Activated CD4-positive, alpha-beta memory T cell treated with anti-CD3 and anti-CD28 coated beads, Interleukin-2, amount 10 ng/mL, durations not matched to agents 7 days and 5 days (primary cell): ENCODE data around the gene SLMAP. TPM values are rescaled to one million over a fixed set of nuclear protein-coding genes. Genes with fewer than 3 reads are reported as not detected.

Source experiments
- CTCF ChIA-PET: fragments of 350-600 bp; sonication (Branson Sonifier 250); formaldehyde crosslinking; loops from one replicate; lab custom pipeline; 2021; ENCODE audit warnings: antibody characterized with exemption, inconsistent platforms; lab: Charles Lee
- POLR2A ChIA-PET: fragments of 350-600 bp; sonication (Branson Sonifier 250); formaldehyde crosslinking; loops from one replicate; lab custom pipeline; 2021; ENCODE audit warnings: antibody characterized with exemption; lab: Charles Lee
- DNase-seq: peaks from one replicate; pipeline ENCODE4 v3.0.0-alpha.2; 2020
- H3K27ac Mint-ChIP-seq: one replicate; pipeline ENCODE4 v1.8.0; 2021; ENCODE audit warnings: mild to moderate bottlenecking, mixed read lengths
- H3K27me3 Mint-ChIP-seq: one replicate; pipeline ENCODE4 v1.8.0; 2021; ENCODE audit warnings: mixed read lengths
- H3K36me3 Mint-ChIP-seq: one replicate; pipeline ENCODE4 v1.8.0; 2021; ENCODE audit warnings: low read depth, mixed read lengths
- H3K4me1 Mint-ChIP-seq: one replicate; pipeline ENCODE4 v1.8.0; 2021; ENCODE audit warnings: mixed read lengths
- H3K4me3 Mint-ChIP-seq: one replicate; pipeline ENCODE4 v1.8.0; 2021; ENCODE audit warnings: mild to moderate bottlenecking, mixed read lengths
- H3K9me3 Mint-ChIP-seq: one replicate; pipeline ENCODE4 v1.8.0; 2021; ENCODE audit warnings: mixed read lengths
- total RNA-seq, 2 experiments: library from RNA; stranded (reverse); gene quantifications; one replicate each; pipeline ENCODE4 v1.2.3, GENCODE V29; 2021

Gene SLMAP
- total RNA-seq, 2 experiments from 2014 or later, result 53.4 to 55.6 TPM

GRCh38 chr3:57733790-57734189 lies 22.3 kb upstream of the SLMAP start:
- no peak overlapping the region for H3K4me3 Mint-ChIP-seq
- ChIA-PET POLR2A (no interaction called here), CTCF (no interaction called here)
- H3K36me3 Mint-ChIP-seq, result no peaks in the 10 kb centered on the region
- H3K9me3 Mint-ChIP-seq, result no peaks in the 10 kb centered on the region
- no peak for DNase-seq
- no peaks in the 10 kb centered on the region for H3K4me1 Mint-ChIP-seq
- peaks cover 2% of the 10 kb centered on the region for H3K27me3 Mint-ChIP-seq
- H3K27ac Mint-ChIP-seq, result no peak overlapping the region

- ChIA-PET CTCF (no interaction called here), POLR2A (no interaction called here)
- no peaks in the 10 kb centered on the region for H3K36me3 Mint-ChIP-seq
- DNase-seq, result no peak
- no peak overlapping the region for H3K4me3 Mint-ChIP-seq
- peaks cover 2% of the 10 kb centered on the region for H3K27me3 Mint-ChIP-seq
- H3K4me1 Mint-ChIP-seq, result no peaks in the 10 kb centered on the region
- no peaks in the 10 kb centered on the region for H3K9me3 Mint-ChIP-seq
- no peak overlapping the region for H3K27ac Mint-ChIP-seq
These were observed 20.7 kb upstream of the SLMAP start for GRCh38 chr3:57735405-57735804.

GRCh38 chr3:57737840-57738239 lies 18.3 kb upstream of the SLMAP start:
- H3K36me3 Mint-ChIP-seq, result no peaks in the 10 kb centered on the region

DNA sequence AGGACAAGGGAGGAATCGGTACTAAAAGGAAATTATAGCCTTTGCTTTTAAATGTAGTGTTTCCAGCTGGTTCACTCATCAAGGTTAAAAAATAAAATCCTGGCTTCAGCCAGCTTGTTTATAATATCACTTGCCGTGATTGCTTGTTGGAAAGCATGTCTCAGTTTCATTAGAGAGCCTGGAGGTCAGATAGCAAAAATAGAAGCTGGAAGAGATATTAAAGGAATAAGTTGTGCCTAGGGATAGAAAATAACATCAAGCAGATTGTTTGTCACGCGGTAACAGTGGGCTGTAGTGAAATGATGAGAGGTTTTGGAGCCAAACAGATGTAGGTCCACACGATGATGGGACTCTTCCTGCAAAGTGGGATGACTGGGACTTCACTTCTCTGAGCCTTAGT lies 17.7 kb upstream of the SLMAP start:
- no peaks in the 10 kb centered on the region for H3K9me3 Mint-ChIP-seq
- DNase-seq, result no peak
- H3K4me3 Mint-ChIP-seq, result no peak overlapping the region
- H3K36me3 Mint-ChIP-seq, result no peaks in the 10 kb centered on the region
- no peaks in the 10 kb centered on the region for H3K4me1 Mint-ChIP-seq
- ChIA-PET POLR2A (no interaction called here), CTCF (no interaction called here)
- H3K27ac Mint-ChIP-seq, result no peak overlapping the region
- peaks cover 2% of the 10 kb centered on the region for H3K27me3 Mint-ChIP-seq

More at GRCh38 chr3:57737840-57738239, 18.3 kb upstream of the SLMAP start:
- H3K4me1 Mint-ChIP-seq, result no peaks in the 10 kb centered on the region
- ChIA-PET CTCF (no interaction called here), POLR2A (no interaction called here)
- H3K9me3 Mint-ChIP-seq, result no peaks in the 10 kb centered on the region
- H3K27me3 Mint-ChIP-seq, result peaks cover 2% of the 10 kb centered on the region
- DNase-seq, result no peak
- H3K4me3 Mint-ChIP-seq, result no peak overlapping the region
- H3K27ac Mint-ChIP-seq, result no peak overlapping the region

DNA sequence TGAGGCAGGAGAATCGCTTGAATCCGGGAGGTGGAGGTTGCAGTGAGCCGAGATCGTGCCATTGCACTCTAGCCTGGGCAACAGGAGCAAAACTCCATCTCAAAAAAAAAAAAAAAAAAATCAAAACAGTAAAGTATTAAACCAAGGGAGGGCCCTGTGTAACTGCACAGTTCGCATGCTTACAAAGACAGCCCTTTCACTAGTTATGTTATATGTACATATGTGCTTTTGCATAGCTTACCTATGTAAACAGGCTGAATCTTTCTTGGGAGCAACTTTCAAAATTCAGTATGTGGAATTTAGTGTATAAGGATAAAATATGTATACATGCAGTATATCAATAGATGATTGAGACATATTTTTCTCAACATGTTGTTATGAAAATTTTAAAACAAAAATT lies 16.1 kb upstream of the SLMAP start:
- Mint-ChIP-seq H3K4me1 (no peaks in the 10 kb centered on the region), H3K27ac (no peak overlapping the region), H3K9me3 (no peaks in the 10 kb centered on the region), H3K36me3 (no peaks in the 10 kb centered on the region), H3K4me3 (no peak overlapping the region), H3K27me3 (peaks cover 2% of the 10 kb centered on the region)
- no peak for DNase-seq
- ChIA-PET POLR2A (no interaction called here), CTCF (interaction anchor here (1.0 kb wide), 1 partner anchor 16 kb away, joined by 3 read pairs; the partner anchor contains the start of gene SLMAP)

GRCh38 chr3:57743496-57743895 lies 12.6 kb upstream of the SLMAP start:
- CTCF ChIA-PET, result no interaction called here
- no peaks in the 10 kb centered on the region for H3K36me3 Mint-ChIP-seq

DNA sequence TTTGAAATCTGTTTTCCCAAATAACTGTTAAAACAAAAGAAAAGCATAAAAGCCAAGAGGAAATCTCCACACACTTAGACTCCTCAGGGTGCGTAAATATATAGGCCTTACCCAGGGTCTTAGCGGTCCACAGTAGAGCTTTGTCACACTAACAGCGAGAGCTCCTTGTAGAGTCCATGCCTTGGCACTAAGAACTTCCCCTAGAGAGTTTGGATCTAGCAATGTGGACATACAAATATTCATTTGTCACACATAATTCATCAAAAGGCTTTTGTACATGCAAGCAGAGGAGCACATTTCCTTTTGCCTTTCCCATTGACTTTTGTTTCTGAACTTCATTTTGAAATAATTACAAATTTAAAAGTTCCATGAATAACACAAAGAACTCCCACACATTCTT lies 11.0 kb upstream of the SLMAP start:
- Mint-ChIP-seq H3K27ac (no peak overlapping the region), H3K9me3 (no peaks in the 10 kb centered on the region), H3K27me3 (no peaks in the 10 kb centered on the region), H3K36me3 (no peaks in the 10 kb centered on the region), H3K4me3 (no peak overlapping the region), H3K4me1 (no peaks in the 10 kb centered on the region)
- POLR2A ChIA-PET, result no interaction called here
- CTCF ChIA-PET, result interaction anchor here (0.7 kb wide), 1 partner anchor 37 kb away, joined by 5 read pairs; no protein-coding TSS in a partner anchor
- DNase-seq, result no peak

More at GRCh38 chr3:57743496-57743895, 12.6 kb upstream of the SLMAP start:
- H3K27ac Mint-ChIP-seq, result no peak overlapping the region
- no peaks in the 10 kb centered on the region for H3K9me3 Mint-ChIP-seq
- no peak for DNase-seq
- no peaks in the 10 kb centered on the region for H3K4me1 Mint-ChIP-seq
- POLR2A ChIA-PET, result no interaction called here
- H3K4me3 Mint-ChIP-seq, result no peak overlapping the region
- H3K27me3 Mint-ChIP-seq, result no peaks in the 10 kb centered on the region

- ChIA-PET POLR2A (no interaction called here), CTCF (no interaction called here)
- Mint-ChIP-seq H3K4me3 (no peak overlapping the region), H3K9me3 (no peaks in the 10 kb centered on the region), H3K27me3 (no peaks in the 10 kb centered on the region), H3K36me3 (no peaks in the 10 kb centered on the region), H3K4me1 (no peaks in the 10 kb centered on the region), H3K27ac (no peak overlapping the region)
- DNase-seq, result no peak
These were observed 9.7 kb upstream of the SLMAP start for GRCh38 chr3:57746156-57747010.

DNA sequence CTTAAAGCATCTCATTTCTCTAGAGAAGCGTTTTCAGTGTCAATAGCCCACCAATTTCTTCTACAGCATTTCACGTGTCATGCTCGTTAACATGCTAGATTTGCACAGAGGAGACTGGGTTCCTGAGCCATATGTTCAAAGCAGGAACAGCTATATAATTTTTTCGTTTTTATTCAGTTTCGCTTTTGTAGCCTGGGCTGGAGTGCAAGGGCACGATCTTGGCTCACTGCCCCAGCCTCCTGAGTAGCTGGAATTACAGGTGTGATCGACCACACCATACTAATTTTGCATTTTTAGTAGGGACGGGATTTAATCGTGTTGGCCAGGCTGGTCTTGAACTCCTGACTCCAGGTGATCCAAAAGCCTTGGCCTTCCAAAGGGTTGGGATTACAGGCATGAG lies 6.6 kb upstream of the SLMAP start:
- ChIA-PET POLR2A (no interaction called here), CTCF (no interaction called here)
- peaks cover 5% of the 10 kb centered on the region for H3K27me3 Mint-ChIP-seq
- no peak for DNase-seq
- H3K4me1 Mint-ChIP-seq, result peaks cover 1% of the 10 kb centered on the region
- H3K4me3 Mint-ChIP-seq, result no peak overlapping the region
- no peaks in the 10 kb centered on the region for H3K9me3 Mint-ChIP-seq
- H3K36me3 Mint-ChIP-seq, result no peaks in the 10 kb centered on the region
- H3K27ac Mint-ChIP-seq, result no peak overlapping the region

DNA sequence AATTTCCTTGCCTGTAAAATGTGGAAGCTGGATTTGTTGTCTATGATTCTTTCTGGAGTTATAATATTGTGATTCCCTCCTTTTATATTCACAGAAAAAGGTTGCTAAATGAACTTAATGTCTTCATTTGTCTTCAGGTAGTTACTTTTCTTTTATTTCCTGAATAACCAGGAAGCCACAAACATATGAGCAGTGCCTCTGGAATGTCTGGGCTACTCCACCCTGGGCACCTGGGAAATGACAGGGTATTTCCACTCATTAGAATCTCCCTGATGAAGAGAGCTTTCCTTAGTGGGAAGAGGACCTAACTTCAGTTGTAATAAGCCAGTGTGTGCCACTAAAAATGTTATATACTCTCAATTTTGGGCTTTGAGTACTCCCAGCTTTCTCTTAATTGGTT lies 3.8 kb upstream of the SLMAP start:
- no peak overlapping the region for H3K4me3 Mint-ChIP-seq
- POLR2A ChIA-PET, result no interaction called here

DNA sequence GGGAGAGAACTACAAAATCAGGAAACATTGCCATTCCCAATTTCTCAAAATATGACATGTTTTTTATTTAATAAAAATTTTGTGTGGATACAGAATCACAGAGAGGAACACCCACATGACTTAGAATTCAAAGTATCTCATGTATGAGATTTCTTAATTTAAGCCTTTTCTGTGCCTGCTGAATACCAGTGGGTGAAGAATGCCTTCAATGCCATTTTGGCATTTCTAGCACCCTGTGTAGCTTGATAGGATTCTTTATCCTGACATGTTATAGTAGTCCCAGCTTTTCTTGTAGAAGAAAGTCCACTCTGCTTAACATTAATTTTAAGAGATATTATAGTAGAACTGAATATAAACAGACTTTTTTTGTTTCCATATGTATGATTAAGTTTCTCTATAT lies 3.1 kb upstream of the SLMAP start:
- CTCF ChIA-PET, result no interaction called here
- peaks cover 5% of the 10 kb centered on the region for H3K27me3 Mint-ChIP-seq
- H3K27ac Mint-ChIP-seq, result no peak overlapping the region
- DNase-seq, result no peak
- H3K4me3 Mint-ChIP-seq, result no peak overlapping the region
- no peaks in the 10 kb centered on the region for H3K9me3 Mint-ChIP-seq
- H3K36me3 Mint-ChIP-seq, result peaks cover 15% of the 10 kb centered on the region
- POLR2A ChIA-PET, result no interaction called here
- peaks cover 19% of the 10 kb centered on the region for H3K4me1 Mint-ChIP-seq

More for the DNA sequence above, 3.8 kb upstream of the SLMAP start:
- CTCF ChIA-PET, result no interaction called here
- Mint-ChIP-seq H3K9me3 (no peaks in the 10 kb centered on the region), H3K36me3 (peaks cover 8% of the 10 kb centered on the region), H3K27me3 (peaks cover 5% of the 10 kb centered on the region), H3K4me1 (peaks cover 12% of the 10 kb centered on the region), H3K27ac (no peak overlapping the region)
- no peak for DNase-seq

DNA sequence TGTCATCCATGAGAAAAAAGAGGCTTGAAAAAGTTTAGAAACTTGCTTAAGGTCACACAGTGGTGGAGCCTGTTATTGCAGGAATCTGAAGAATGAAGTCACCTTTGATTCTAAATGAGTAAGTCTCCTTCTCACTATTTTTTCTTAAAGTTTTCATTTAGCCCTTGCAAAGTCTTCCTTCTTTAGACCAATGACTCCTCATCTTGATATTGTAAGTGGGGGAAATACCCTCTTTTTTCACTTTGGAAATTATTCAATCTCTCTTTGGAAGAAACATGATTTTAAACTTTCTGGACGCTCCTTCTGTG lies 787 bp upstream of the SLMAP start:
- Mint-ChIP-seq H3K36me3 (peaks cover 33% of the 10 kb centered on the region), H3K27ac (peak overlapping the region; percentile 82), H3K27me3 (peaks cover 5% of the 10 kb centered on the region), H3K9me3 (no peaks in the 10 kb centered on the region), H3K4me1 (peaks cover 38% of the 10 kb centered on the region), H3K4me3 (peak overlapping the region; percentile 97)
- CTCF ChIA-PET, result interaction anchor here (1.0 to 1.5 kb wide), 7 partner anchors 13 to 528 kb away, joined by 3 to 5 read pairs (median 3); partner anchors contain the start of genes APPL1, ARF4 and DENND6A
- POLR2A ChIA-PET, result interaction anchor here (0.8 to 2.9 kb wide), 9 partner anchors 12 to 527 kb away, joined by 3 to 41 read pairs (median 5); partner anchors contain the start of genes APPL1, ARF4, DENND6A and PDE12
- DNase-seq, result no peak

- peak overlapping the region; percentile 97 for H3K4me3 Mint-ChIP-seq
- H3K9me3 Mint-ChIP-seq, result no peaks in the 10 kb centered on the region
- H3K27me3 Mint-ChIP-seq, result peaks cover 5% of the 10 kb centered on the region
- ChIA-PET CTCF (interaction anchor here (1.0 to 1.5 kb wide), 6 partner anchors 14 to 529 kb away, joined by 3 to 5 read pairs (median 4); partner anchors contain the start of genes APPL1, ARF4 and DENND6A), POLR2A (interaction anchor here (0.9 to 2.9 kb wide), 14 partner anchors 8 to 529 kb away, joined by 3 to 41 read pairs (median 4); partner anchors contain the start of genes APPL1, ARF4, DENND6A and PDE12)
- DNase-seq, result peak; percentile 43
- H3K27ac Mint-ChIP-seq, result peak overlapping the region; percentile 84
- H3K4me1 Mint-ChIP-seq, result peaks cover 47% of the 10 kb centered on the region
- peaks cover 34% of the 10 kb centered on the region for H3K36me3 Mint-ChIP-seq
These were observed 656 bp downstream of the SLMAP start for GRCh38 chr3:57756528-57757401.
